ENCODE results near the gene LIN7C.

The LIN7C gene

DNA sequence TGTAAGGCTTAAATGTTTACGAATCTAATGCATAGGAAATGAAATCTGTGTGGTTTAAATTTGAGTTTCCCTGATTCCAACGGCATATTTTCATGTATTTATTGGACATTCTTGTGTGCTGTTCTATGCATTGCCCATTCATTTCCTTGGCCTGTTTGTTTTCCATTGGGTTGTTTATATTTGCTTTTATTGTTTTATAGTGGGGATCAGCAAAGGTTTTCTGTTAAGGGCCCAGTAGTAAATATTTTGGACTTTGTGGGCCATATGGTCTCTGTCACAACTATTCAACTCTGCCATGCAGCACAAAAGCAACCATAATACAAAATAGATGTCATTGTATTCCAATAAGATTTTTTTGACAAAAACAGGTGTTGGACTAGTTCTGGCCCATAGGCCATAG is 28.7 kb downstream of the LIN7C start:
- no peak for TF ChIP-seq EZH2phosphoT487 (IDR thresholded peaks at IDR 0.05; ENCODE audit: low read length)
- TF ChIP-seq, protein P1, sequence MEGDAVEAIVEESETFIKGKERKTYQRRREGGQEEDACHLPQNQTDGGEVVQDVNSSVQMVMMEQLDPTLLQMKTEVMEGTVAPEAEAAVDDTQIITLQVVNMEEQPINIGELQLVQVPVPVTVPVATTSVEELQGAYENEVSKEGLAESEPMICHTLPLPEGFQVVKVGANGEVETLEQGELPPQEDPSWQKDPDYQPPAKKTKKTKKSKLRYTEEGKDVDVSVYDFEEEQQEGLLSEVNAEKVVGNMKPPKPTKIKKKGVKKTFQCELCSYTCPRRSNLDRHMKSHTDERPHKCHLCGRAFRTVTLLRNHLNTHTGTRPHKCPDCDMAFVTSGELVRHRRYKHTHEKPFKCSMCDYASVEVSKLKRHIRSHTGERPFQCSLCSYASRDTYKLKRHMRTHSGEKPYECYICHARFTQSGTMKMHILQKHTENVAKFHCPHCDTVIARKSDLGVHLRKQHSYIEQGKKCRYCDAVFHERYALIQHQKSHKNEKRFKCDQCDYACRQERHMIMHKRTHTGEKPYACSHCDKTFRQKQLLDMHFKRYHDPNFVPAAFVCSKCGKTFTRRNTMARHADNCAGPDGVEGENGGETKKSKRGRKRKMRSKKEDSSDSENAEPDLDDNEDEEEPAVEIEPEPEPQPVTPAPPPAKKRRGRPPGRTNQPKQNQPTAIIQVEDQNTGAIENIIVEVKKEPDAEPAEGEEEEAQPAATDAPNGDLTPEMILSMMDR (IDR thresholded peaks at IDR 0.05; ENCODE audit: low read length): no peak
- TF ChIP-seq EZH2 (optimal IDR thresholded peaks at IDR 0.05; ENCODE audit: low read depth, low read length): no peak
- no peaks in the 10 kb centered on the region for H3K36me3 ChIP-seq (replicated peaks; ENCODE audit: insufficient read depth, low read length)
- no peaks in the 10 kb centered on the region for H3K27me3 ChIP-seq (replicated peaks; ENCODE audit: insufficient read depth, low read length)
- H3K9me3 ChIP-seq (replicated peaks; ENCODE audit: insufficient read depth, low read length): no peaks in the 10 kb centered on the region
- H2AFZ ChIP-seq (ENCODE audit: low read length): no peak overlapping the region
- H3K9ac ChIP-seq (ENCODE audit: low read length): no peak overlapping the region
- no peaks in the 10 kb centered on the region for H3K79me2 ChIP-seq (ENCODE audit: low read length)
- H3K4me2 ChIP-seq (ENCODE audit: low read depth, low read length): no peak overlapping the region
- no peaks in the 10 kb centered on the region for H3K9me2 ChIP-seq (replicated peaks; ENCODE audit: insufficient read depth, low read length)
- H3K4me3 ChIP-seq (ENCODE audit: low read length): no peak overlapping the region
- DNase-seq: no peak
- H4K20me1 ChIP-seq (ENCODE audit: insufficient read depth, low read length): no peaks in the 10 kb centered on the region
- no peak overlapping the region for H3K27ac ChIP-seq (ENCODE audit: low read length)
- no peaks in the 10 kb centered on the region for H3K4me1 ChIP-seq (ENCODE audit: low read length)
- H3F3A ChIP-seq (ENCODE audit: insufficient read depth, low read length): no peaks in the 10 kb centered on the region

DNA sequence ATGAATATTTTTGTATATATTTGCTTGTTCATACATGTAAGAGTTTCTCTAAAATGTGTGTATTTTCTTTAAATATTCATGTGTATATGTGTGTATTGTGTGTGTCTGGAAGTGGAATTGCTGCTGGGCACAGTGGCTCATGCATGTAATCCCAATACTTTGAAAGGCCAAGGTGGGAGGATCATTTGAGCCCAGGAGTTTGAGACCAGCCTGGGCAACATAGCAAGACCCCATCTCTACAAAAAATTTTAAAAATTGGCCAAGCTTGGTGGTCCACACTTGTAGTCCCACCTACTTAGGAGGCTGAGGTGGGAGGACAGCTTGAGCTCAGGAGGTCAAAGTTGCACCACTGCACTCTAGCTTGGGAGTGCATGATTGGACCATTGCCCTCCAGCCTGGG is 29.3 kb downstream of the LIN7C start:
- H3K79me2 ChIP-seq (ENCODE audit: low read length): no peaks in the 10 kb centered on the region
- no peaks in the 10 kb centered on the region for H3K36me3 ChIP-seq (replicated peaks; ENCODE audit: insufficient read depth, low read length)
- no peak overlapping the region for H3K4me2 ChIP-seq (ENCODE audit: low read depth, low read length)
- no peak overlapping the region for H2AFZ ChIP-seq (ENCODE audit: low read length)
- H3K9me2 ChIP-seq (replicated peaks; ENCODE audit: insufficient read depth, low read length): no peaks in the 10 kb centered on the region
- no peaks in the 10 kb centered on the region for H3K9me3 ChIP-seq (replicated peaks; ENCODE audit: insufficient read depth, low read length)
- no peaks in the 10 kb centered on the region for H3F3A ChIP-seq (ENCODE audit: insufficient read depth, low read length)
- no peak overlapping the region for H3K4me3 ChIP-seq (ENCODE audit: low read length)
- H4K20me1 ChIP-seq (ENCODE audit: insufficient read depth, low read length): no peaks in the 10 kb centered on the region
- no peaks in the 10 kb centered on the region for H3K4me1 ChIP-seq (ENCODE audit: low read length)
- H3K9ac ChIP-seq (ENCODE audit: low read length): no peak overlapping the region
- no peak for DNase-seq
- TF ChIP-seq EZH2 (optimal IDR thresholded peaks at IDR 0.05; ENCODE audit: low read depth, low read length): no peak
- TF ChIP-seq, protein P1 (IDR thresholded peaks at IDR 0.05; ENCODE audit: low read length): no peak
- TF ChIP-seq EZH2phosphoT487 (IDR thresholded peaks at IDR 0.05; ENCODE audit: low read length): no peak
- no peak overlapping the region for H3K27ac ChIP-seq (ENCODE audit: low read length)
- H3K27me3 ChIP-seq (replicated peaks; ENCODE audit: insufficient read depth, low read length): no peaks in the 10 kb centered on the region

DNA sequence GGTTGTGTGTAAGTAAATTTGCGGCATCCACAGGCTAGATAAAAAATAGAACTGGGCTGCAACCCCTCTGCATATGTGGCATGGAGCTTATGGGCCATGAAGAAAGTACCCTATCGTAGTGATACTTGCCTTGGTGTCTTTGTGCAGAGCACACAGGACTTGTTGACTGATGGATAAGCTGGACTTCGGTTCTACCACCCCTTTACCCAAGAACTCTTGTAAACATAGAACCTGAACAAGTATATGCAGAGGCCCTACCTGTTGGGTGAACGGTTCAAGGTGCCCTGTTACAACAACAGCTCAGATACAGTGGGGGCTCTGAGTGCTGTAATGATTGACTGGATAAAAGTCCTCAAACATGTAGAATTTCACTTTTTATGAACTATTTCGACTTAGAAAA is 30.9 kb downstream of the LIN7C start:
- H3K36me3 ChIP-seq (replicated peaks; ENCODE audit: insufficient read depth, low read length): no peaks in the 10 kb centered on the region
- no peak overlapping the region for H2AFZ ChIP-seq (ENCODE audit: low read length)
- no peaks in the 10 kb centered on the region for H4K20me1 ChIP-seq (ENCODE audit: insufficient read depth, low read length)
- H3K9me2 ChIP-seq (replicated peaks; ENCODE audit: insufficient read depth, low read length): no peaks in the 10 kb centered on the region
- H3K79me2 ChIP-seq (ENCODE audit: low read length): no peaks in the 10 kb centered on the region
- TF ChIP-seq EZH2 (optimal IDR thresholded peaks at IDR 0.05; ENCODE audit: low read depth, low read length) (no peak), EZH2phosphoT487 (IDR thresholded peaks at IDR 0.05; ENCODE audit: low read length) (no peak)
- TF ChIP-seq, protein P1 (IDR thresholded peaks at IDR 0.05; ENCODE audit: low read length): no peak
- H3K27me3 ChIP-seq (replicated peaks; ENCODE audit: insufficient read depth, low read length): no peaks in the 10 kb centered on the region
- H3K27ac ChIP-seq (ENCODE audit: low read length): no peak overlapping the region
- no peak overlapping the region for H3K4me3 ChIP-seq (ENCODE audit: low read length)
- DNase-seq: no peak
- no peaks in the 10 kb centered on the region for H3K9me3 ChIP-seq (replicated peaks; ENCODE audit: insufficient read depth, low read length)
- no peak overlapping the region for H3K9ac ChIP-seq (ENCODE audit: low read length)
- H3K4me2 ChIP-seq (ENCODE audit: low read depth, low read length): no peak overlapping the region
- no peaks in the 10 kb centered on the region for H3K4me1 ChIP-seq (ENCODE audit: low read length)
- no peaks in the 10 kb centered on the region for H3F3A ChIP-seq (ENCODE audit: insufficient read depth, low read length)
